ENCODE data around the gene PHC1. TPM values are rescaled to one million over a fixed set of nuclear protein-coding genes. Genes with fewer than 3 reads are reported as not detected.
A peak's percentile ranks its signal among the peaks of the same experiment; 100 is the strongest.
"Not testable (repeated sequence)": the region's sequence is repeated elsewhere in the genome, so short reads cannot be mapped to it uniquely, and the experiment has no call there.

Gene PHC1
- 26.9 TPM for total RNA-seq

DNA sequence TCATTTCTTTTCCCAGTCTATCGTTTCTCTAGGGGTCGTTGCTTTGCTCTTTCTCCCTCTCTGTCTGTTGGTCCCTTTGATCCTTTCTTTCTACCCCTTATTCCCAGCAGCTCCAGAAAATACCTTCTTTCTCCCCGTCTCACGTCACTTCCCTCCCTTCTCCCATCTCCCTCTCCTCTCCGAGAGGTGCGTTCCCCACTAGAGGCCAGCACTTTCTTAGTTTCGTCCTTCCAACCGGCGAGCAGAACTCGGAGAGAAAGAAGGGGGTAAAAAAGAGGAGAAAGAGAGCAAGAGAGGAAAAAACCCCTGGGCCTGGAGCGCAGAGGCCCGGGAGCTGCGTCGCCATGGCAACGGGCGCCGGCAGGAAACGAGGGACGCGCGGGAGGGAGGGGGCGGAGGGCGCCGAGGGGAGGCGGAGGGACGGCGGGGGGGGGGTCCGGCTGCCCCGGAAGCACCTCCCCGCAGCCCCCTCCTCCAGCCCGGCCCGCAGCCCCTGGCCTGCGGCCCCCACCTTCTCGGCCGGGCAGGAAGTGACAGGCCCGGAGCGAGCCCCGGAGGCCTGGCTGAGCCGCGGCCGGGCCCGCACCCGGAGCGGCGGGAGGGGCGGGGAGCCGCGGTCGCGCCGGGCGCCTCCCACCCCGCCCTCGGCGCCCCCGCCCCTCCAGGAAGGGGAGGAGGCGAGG lies at the start of gene PHC1:
PHC1 (plus strand) TSS at position 477 of the 683 bp plus-strand sequence. CDS start 3,169 bp downstream, outside the sequence.
- H3K4me1 ChIP-seq (ENCODE audit: insufficient read depth, low read length), result peaks cover 13% of the 10 kb centered on the region
- H3K27me3 ChIP-seq (ENCODE audit: insufficient read depth, low read length); H3K9me3 ChIP-seq (ENCODE audit: low read depth, low read length): not testable (repeated sequence)
- H3K4me3 ChIP-seq (ENCODE audit: low read length), result peak within 1 kb of the TSS; percentile 52

DNA sequence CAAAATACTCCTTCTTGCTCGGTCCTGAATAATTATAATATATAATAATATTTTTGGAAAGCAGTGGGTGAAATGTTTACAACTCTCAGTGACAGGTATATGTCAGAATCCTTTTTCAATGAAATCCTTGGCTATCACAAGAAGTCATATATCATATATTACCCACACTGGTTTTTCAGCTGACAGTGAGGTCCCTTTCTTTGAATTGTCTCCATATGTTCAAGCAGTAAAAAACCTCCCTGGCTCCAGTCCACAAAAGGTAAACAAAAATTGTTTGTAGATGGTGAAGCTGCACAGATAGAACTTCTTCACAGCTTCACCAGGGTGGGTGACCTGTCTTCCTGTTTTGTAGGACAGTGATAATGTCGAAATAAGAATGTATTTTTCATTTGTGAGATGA lies 47.9 kb upstream of the PHC1 start:
- Histone ChIP-seq H3K4me3 (ENCODE audit: low read length) (no peak overlapping the region), H3K4me1 (ENCODE audit: insufficient read depth, low read length) (no peaks in the 10 kb centered on the region), H3K27me3 (ENCODE audit: insufficient read depth, low read length) (no peaks in the 10 kb centered on the region), H3K9me3 (ENCODE audit: low read depth, low read length) (no peaks in the 10 kb centered on the region)

DNA sequence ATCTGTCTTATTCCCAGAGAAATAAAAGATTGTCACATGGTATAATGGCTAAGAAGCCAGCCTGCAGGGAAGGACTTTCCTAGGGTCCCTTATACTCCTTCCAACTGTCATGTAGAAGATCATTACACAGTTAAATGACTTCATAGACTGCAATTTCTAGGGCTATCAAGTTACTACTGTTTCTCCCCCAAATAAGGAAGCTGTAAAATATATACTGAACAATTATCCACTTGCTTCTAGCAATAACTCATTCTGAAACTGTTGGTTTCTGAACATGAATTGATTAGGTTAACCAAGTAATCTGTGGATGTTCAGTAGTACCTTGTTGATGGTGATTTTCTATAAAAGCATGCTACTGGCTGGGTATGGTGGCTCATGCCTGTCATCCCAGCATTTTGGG lies 47.3 kb upstream of the PHC1 start:
- no peaks in the 10 kb centered on the region for H3K27me3 ChIP-seq (ENCODE audit: insufficient read depth, low read length)
- H3K4me3 ChIP-seq (ENCODE audit: low read length), result no peak overlapping the region
- H3K4me1 ChIP-seq (ENCODE audit: insufficient read depth, low read length), result no peaks in the 10 kb centered on the region
- H3K9me3 ChIP-seq (ENCODE audit: low read depth, low read length), result no peaks in the 10 kb centered on the region

DNA sequence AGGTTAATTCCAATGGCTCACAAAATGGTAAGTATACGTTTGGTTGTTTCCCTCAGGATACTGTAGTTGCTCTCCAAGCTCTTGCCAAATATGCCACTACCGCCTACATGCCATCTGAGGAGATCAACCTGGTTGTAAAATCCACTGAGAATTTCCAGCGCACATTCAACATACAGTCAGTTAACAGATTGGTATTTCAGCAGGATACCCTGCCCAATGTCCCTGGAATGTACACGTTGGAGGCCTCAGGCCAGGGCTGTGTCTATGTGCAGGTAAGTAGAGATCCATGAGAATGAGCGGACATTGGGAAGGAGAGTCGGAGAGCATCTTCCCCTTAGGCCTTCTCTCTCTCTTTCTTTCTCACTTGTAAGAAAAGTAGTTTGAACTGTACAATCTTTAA lies 46.5 kb upstream of the PHC1 start:
- Histone ChIP-seq H3K4me3 (ENCODE audit: low read length) (no peak overlapping the region), H3K27me3 (ENCODE audit: insufficient read depth, low read length) (no peaks in the 10 kb centered on the region), H3K4me1 (ENCODE audit: insufficient read depth, low read length) (no peaks in the 10 kb centered on the region), H3K9me3 (ENCODE audit: low read depth, low read length) (no peaks in the 10 kb centered on the region)

DNA sequence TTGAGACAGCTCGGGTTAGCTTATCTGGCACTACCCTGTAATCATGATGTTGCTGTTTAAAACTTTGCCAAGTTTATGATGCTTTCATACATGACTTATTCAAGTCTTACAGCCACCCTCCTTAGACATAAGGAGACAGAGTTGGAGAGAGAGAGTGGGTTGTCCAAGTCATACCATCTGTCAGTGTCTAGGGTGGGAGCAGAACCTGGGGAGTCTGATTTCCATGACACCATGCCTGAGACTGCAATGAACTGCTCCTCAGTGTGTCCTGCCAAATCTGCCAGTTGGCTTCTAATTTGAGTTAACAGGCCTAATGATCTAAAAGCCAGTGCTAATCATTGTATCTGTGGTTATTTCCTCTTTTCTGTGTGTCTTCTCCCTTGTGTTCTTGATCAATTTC lies 43.7 kb upstream of the PHC1 start:
- no peaks in the 10 kb centered on the region for H3K4me1 ChIP-seq (ENCODE audit: insufficient read depth, low read length)
- H3K27me3 ChIP-seq (ENCODE audit: insufficient read depth, low read length), result no peaks in the 10 kb centered on the region
- no peaks in the 10 kb centered on the region for H3K9me3 ChIP-seq (ENCODE audit: low read depth, low read length)
- no peak overlapping the region for H3K4me3 ChIP-seq (ENCODE audit: low read length)

DNA sequence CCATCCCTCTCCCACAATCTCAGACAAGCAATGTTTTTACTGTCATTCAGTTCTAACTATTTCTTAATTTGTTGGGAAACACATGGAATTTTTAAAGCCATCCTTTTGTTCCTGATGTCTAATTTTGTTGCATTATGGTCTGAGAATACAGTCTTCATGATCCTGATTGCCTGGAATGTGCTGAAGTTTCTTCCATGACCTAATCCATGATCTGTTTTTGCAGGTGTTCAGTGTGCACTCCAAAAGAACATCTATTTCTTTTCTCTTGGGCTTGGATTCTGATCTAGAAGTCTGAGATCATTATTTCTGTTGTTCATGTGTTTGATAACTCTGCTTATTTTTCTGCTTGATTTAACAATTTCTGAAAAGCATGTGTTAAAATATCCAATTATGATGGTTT lies 43.2 kb upstream of the PHC1 start:
- Histone ChIP-seq H3K9me3 (ENCODE audit: low read depth, low read length) (no peaks in the 10 kb centered on the region), H3K27me3 (ENCODE audit: insufficient read depth, low read length) (no peaks in the 10 kb centered on the region), H3K4me1 (ENCODE audit: insufficient read depth, low read length) (no peaks in the 10 kb centered on the region), H3K4me3 (ENCODE audit: low read length) (no peak overlapping the region)

DNA sequence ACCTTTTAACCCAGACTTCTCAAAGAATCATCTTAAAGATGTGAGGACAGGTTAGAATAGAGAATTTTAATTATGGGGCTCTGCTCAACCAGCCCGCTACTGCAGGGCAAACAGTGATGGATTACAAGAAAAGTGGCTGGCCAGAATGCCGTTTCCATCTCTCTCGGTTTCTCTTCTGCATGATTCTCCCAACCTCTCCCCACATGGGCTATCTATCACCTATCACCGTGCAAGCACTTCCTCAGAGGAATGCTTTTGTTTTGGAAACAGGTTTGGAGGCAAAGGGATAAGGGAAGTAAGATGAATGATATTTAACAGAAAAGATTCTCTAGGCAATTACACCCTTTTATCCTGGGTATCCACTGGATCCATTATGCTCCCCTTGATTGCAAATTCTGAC lies 37.4 kb upstream of the PHC1 start:
- H3K27me3 ChIP-seq (ENCODE audit: insufficient read depth, low read length), result no peaks in the 10 kb centered on the region
- no peaks in the 10 kb centered on the region for H3K9me3 ChIP-seq (ENCODE audit: low read depth, low read length)
- H3K4me1 ChIP-seq (ENCODE audit: insufficient read depth, low read length), result no peaks in the 10 kb centered on the region
- H3K4me3 ChIP-seq (ENCODE audit: low read length), result no peak overlapping the region

DNA sequence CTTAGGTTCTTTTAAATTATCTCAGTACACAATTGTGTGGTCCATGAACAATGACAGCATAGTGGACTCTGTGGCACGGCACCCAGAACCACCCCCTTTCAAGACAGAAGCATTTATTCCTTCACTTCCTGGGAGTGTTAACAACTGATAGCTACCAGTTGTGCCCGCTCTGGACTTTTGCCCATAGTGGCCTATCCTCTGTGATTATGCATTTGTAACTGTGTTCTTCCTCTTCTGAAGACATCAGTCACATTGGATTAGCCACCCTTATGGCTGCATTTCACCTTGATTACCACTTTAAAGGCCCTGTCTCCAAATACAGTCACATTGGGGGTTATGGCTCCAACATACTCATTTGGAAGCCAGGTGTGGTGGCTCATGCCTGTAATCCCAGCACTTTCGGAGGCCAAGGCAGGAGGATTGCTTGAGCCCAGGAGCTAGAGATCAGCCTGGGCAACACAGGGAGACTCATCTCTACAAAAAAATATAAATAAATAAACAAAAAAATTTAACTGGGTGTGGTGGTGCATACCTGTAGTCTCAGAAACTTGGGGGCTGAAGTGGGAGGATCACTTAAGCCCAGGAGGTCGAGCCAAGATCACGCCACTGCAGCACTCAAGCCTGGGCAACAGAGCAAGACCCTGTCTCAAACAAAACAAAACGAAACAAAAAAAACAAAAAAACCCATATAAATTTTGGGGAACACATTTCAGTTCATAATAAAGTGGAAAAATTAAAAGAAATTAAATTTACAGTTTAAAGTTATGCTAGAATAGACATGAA lies 27.6 kb upstream of the PHC1 start:
- H3K4me1 ChIP-seq (ENCODE audit: insufficient read depth, low read length), result peaks cover 5% of the 10 kb centered on the region
- H3K9me3 ChIP-seq (ENCODE audit: low read depth, low read length), result no peaks in the 10 kb centered on the region
- H3K4me3 ChIP-seq (ENCODE audit: low read length), result no peak overlapping the region
- H3K27me3 ChIP-seq (ENCODE audit: insufficient read depth, low read length), result no peaks in the 10 kb centered on the region

DNA sequence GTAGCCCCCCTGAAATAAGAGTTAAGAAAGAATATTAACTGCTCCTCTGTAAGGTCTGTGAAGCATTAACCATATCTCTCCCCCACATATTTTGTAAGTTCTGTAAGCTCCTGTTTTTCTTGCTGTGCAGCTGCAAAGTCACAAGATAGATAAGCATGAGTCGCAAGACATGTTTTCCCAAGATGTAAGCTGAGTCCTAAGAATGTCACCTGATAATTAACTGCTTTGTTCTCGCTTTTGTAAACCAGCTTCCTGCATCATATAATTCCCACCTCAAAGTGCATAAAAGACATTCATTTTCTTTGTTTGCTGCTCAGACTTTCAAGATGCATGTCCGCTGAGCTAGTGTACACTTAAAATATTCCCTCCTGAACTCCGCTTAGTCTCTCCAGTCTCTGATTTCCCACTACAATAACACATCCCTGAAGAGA lies 27.0 kb upstream of the PHC1 start:
- H3K9me3 ChIP-seq (ENCODE audit: low read depth, low read length), result no peaks in the 10 kb centered on the region
- H3K4me1 ChIP-seq (ENCODE audit: insufficient read depth, low read length), result peaks cover 5% of the 10 kb centered on the region
- H3K4me3 ChIP-seq (ENCODE audit: low read length), result no peak overlapping the region
- H3K27me3 ChIP-seq (ENCODE audit: insufficient read depth, low read length), result no peaks in the 10 kb centered on the region

DNA sequence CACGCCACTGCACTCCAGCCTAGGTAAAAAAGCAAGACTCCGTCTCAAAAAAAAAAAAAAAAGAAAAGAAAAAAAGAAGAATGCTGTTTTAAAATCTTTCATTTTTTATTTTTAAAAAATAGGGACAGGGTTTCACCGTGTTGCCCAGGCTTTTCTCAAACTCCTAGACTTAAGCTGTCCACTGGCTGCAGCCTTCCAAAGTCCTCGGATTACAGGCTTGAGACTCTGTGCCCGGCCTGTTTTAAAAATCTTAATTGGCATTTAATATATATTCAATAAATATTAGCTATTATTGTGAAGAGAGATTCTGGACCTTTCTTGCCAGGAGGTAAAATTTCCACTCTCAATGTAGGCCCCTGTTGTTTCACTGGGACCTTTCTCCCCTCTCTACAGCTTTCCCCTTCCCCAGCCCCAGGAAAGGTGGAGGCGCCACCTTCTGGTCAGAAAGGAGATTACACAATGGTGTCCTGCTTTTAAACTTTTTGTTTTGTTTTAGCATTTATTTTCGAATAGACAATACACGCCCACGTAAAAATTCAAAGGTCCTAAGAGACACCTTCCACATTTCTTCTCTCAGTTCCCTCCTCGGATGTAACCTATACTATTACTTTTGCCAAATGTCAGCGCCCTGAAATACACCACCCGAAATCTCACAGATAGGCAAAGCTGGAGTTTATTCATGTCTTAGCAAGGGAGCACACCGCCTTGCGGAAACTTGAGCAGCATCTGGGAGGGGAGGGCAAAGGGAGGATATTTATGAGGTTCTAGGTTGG lies 23.8 kb upstream of the PHC1 start:
- Histone ChIP-seq H3K9me3 (ENCODE audit: low read depth, low read length) (no peaks in the 10 kb centered on the region), H3K4me3 (ENCODE audit: low read length) (peak overlapping the region; percentile 46), H3K27me3 (ENCODE audit: insufficient read depth, low read length) (no peaks in the 10 kb centered on the region), H3K4me1 (ENCODE audit: insufficient read depth, low read length) (peaks cover 5% of the 10 kb centered on the region)

DNA sequence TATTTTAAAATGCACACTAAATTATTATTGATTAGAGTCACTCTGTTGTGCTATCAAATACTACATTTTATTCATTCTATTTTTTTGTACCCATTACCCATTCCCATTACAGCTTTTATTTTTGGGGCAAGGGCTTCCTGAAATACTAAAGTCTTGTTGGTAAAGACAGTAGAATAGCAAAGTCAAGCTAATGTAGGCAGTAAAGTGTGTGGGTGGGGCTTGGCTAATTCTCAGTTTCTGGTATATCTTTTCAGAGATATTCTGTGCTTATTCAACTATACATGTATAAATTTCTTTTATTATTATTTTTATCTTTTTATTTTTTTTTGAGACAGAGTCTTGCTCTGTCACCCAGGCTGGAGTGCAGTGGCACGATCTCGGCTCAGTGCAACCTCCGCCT lies 22.3 kb upstream of the PHC1 start:
- Histone ChIP-seq H3K4me3 (ENCODE audit: low read length) (no peak overlapping the region), H3K4me1 (ENCODE audit: insufficient read depth, low read length) (peaks cover 5% of the 10 kb centered on the region), H3K27me3 (ENCODE audit: insufficient read depth, low read length) (no peaks in the 10 kb centered on the region), H3K9me3 (ENCODE audit: low read depth, low read length) (no peaks in the 10 kb centered on the region)

DNA sequence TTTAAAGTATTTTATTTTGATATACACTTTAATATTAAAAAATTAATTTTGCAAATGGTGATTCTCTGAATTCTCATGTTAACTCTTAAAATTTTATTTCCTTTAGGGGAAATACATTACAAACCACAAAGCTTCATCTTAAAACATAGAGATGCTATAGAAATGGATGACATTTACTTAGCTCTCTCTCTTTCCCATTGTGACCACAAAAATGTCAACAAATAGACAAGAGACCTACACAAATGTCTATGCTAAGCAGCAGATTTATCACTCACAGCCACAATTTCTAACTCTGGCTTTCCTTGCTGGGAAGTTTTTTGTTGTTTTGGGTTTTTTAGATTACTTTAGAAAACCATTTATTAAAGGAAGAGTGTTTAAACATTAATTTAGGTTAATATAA lies 19.9 kb upstream of the PHC1 start:
- Histone ChIP-seq H3K4me1 (ENCODE audit: insufficient read depth, low read length) (peaks cover 5% of the 10 kb centered on the region), H3K4me3 (ENCODE audit: low read length) (no peak overlapping the region), H3K27me3 (ENCODE audit: insufficient read depth, low read length) (no peaks in the 10 kb centered on the region), H3K9me3 (ENCODE audit: low read depth, low read length) (no peaks in the 10 kb centered on the region)

DNA sequence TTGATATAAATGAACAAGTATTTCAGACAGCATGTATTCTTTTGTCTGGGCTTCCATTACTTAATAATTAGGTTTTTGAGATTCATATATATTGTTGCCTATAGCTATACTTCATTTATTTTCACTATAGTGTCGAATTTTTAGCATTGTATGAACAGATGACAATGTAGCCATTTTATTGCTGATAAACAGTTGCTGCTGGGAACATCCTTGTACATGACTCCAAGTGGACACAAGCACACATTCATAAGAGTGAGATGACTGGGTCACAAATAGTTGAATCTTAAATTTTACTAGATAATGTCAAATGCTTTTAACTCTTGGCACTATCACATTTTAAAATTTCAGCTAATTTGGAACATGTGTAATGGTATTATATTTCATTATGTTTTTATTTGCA lies 19.3 kb upstream of the PHC1 start:
- Histone ChIP-seq H3K4me1 (ENCODE audit: insufficient read depth, low read length) (peaks cover 5% of the 10 kb centered on the region), H3K27me3 (ENCODE audit: insufficient read depth, low read length) (no peaks in the 10 kb centered on the region), H3K9me3 (ENCODE audit: low read depth, low read length) (no peaks in the 10 kb centered on the region), H3K4me3 (ENCODE audit: low read length) (no peak overlapping the region)

DNA sequence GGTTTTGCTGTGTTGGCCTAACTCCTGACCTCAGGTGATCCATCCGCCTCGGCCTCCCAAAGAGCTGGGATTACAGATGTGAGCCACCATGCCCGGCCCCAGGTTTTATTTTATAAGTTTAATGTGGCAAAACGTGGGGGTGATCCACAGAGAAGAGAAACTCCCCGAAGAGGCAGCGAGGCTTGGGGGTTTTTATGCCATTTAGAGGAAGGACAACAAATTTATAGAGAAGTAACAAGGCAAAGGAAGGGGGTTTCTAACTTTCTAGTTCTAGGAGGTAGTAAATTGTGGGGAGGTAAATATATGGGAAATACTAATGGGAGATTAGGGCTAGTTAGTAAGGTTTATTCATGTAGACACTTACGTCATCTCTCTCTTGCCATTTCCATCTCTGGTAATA lies 17.2 kb upstream of the PHC1 start:
- Histone ChIP-seq H3K9me3 (ENCODE audit: low read depth, low read length) (no peaks in the 10 kb centered on the region), H3K27me3 (ENCODE audit: insufficient read depth, low read length) (no peaks in the 10 kb centered on the region), H3K4me3 (ENCODE audit: low read length) (no peak overlapping the region), H3K4me1 (ENCODE audit: insufficient read depth, low read length) (no peaks in the 10 kb centered on the region)

DNA sequence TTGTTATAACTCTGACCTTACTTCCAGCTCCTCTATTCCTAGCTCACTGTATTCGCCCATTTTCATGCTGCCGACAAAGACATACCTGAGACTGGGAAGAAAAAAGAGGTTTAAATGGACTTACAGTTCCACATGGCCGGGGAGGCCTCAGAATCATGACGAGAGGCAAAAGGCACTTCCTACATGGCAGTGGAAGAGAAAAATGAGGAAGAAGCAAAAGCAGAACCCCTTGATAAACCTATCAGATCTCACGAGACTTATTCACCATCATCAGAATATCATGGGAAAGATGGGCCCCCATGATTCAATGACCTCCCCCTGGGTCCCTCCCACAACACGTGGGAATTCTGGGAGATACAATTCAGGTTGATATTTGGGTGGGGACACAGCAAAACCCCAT lies 14.5 kb upstream of the PHC1 start:
- Histone ChIP-seq H3K9me3 (ENCODE audit: low read depth, low read length) (no peaks in the 10 kb centered on the region), H3K4me3 (ENCODE audit: low read length) (no peak overlapping the region), H3K4me1 (ENCODE audit: insufficient read depth, low read length) (peaks cover 12% of the 10 kb centered on the region), H3K27me3 (ENCODE audit: insufficient read depth, low read length) (no peaks in the 10 kb centered on the region)
